ENCODE measurements around the gene S100A7.

DNA sequence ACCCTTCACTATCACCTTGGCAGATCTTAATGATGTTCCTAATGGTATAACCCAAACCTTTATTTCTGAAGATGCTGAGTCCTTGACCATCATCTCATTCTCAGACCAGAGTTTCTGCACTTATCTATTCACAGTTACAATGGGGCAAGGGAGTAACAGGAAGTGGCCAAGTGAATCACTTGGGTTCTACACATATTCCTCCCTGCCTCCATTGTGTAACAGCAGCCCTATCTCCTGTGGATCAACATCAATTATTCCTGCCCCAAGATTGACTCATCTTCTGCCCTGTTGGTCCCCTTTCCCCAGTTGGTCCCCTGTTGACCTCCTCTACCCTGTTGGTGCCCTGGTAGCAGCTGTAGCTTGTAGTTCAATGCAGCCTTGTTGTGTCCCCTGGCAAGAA, 10.3 kb upstream of the S100A7 start:
- no peak for TF ChIP-seq POLR2A (IDR thresholded peaks at IDR 0.05; ENCODE audit: extremely low read depth, insufficient read length)
- TF ChIP-seq, protein P1, sequence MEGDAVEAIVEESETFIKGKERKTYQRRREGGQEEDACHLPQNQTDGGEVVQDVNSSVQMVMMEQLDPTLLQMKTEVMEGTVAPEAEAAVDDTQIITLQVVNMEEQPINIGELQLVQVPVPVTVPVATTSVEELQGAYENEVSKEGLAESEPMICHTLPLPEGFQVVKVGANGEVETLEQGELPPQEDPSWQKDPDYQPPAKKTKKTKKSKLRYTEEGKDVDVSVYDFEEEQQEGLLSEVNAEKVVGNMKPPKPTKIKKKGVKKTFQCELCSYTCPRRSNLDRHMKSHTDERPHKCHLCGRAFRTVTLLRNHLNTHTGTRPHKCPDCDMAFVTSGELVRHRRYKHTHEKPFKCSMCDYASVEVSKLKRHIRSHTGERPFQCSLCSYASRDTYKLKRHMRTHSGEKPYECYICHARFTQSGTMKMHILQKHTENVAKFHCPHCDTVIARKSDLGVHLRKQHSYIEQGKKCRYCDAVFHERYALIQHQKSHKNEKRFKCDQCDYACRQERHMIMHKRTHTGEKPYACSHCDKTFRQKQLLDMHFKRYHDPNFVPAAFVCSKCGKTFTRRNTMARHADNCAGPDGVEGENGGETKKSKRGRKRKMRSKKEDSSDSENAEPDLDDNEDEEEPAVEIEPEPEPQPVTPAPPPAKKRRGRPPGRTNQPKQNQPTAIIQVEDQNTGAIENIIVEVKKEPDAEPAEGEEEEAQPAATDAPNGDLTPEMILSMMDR (IDR thresholded peaks at IDR 0.05; ENCODE audit: low read depth, low read length), result no peak

Measured in NB4 (cell line).